ENCODE results near the gene NELL1. TPM values are rescaled to one million over a fixed set of nuclear protein-coding genes. Genes with fewer than 3 reads are reported as not detected.

NELL1 gene
- total and polyA plus RNA-seq, 2 experiments from 2014 or later: not detected

- no peaks in the 10 kb centered on the region for H3K79me2 ChIP-seq (ENCODE audit: insufficient read depth)
- no peak for TF ChIP-seq EZH2 (IDR thresholded peaks at IDR 0.05; ENCODE audit: insufficient read depth, poor library complexity, severe bottlenecking)
- TF ChIP-seq EZH2phosphoT487 (IDR thresholded peaks at IDR 0.05; ENCODE audit: insufficient read depth, low read depth): no peak
- WGBS, 2 experiments (ENCODE audit: low coverage in 1 of 2, low lambda C conversion rate in 2 of 2, missing lambda C conversion rate in 2 of 2): 9 to 10% methylated on average over 1 of the region's 1 CpG
- no peaks in the 10 kb centered on the region for H3K9me2 ChIP-seq (ENCODE audit: insufficient read depth)
- H4K20me1 ChIP-seq (ENCODE audit: insufficient read depth): no peaks in the 10 kb centered on the region
- H3K4me2 ChIP-seq (ENCODE audit: unreplicated experiment): no peak overlapping the region
- H3K27me3 ChIP-seq (replicated peaks; ENCODE audit: insufficient read depth): no peaks in the 10 kb centered on the region
- in situ Hi-C loops (cut with MboI): no loop called here
- H3K36me3 ChIP-seq (ENCODE audit: low read depth): no peaks in the 10 kb centered on the region
- no peaks in the 10 kb centered on the region for H3F3A ChIP-seq (ENCODE audit: insufficient read depth)
- DNase-seq: no peak
- H3K9me3 ChIP-seq (ENCODE audit: low read depth): no peaks in the 10 kb centered on the region
- no peak overlapping the region for H2AFZ ChIP-seq
- no peaks in the 10 kb centered on the region for H3K4me1 ChIP-seq (ENCODE audit: insufficient read depth)
- no peak overlapping the region for H3K9ac ChIP-seq
- H3K27ac ChIP-seq: no peak overlapping the region
- no peak overlapping the region for H3K4me3 ChIP-seq
These were observed 321.1 kb downstream of the NELL1 start for GRCh38 chr11:20990447-20990846.

- Histone ChIP-seq H3K27me3 (replicated peaks; ENCODE audit: insufficient read depth) (no peaks in the 10 kb centered on the region), H3K36me3 (ENCODE audit: low read depth) (no peaks in the 10 kb centered on the region), H3K9me3 (ENCODE audit: low read depth) (no peaks in the 10 kb centered on the region), H3K79me2 (ENCODE audit: insufficient read depth) (no peaks in the 10 kb centered on the region), H4K20me1 (ENCODE audit: insufficient read depth) (no peaks in the 10 kb centered on the region), H3K4me3 (no peak overlapping the region), H3K9ac (no peak overlapping the region), H3K27ac (no peak overlapping the region), H2AFZ (no peak overlapping the region), H3K4me1 (ENCODE audit: insufficient read depth) (no peaks in the 10 kb centered on the region), H3K9me2 (ENCODE audit: insufficient read depth) (no peaks in the 10 kb centered on the region), H3F3A (ENCODE audit: insufficient read depth) (no peaks in the 10 kb centered on the region), H3K4me2 (ENCODE audit: unreplicated experiment) (no peak overlapping the region)
- whole genome bisulfite sequencing, 2 experiments (ENCODE audit: low coverage in 1 of 2, low lambda C conversion rate in 2 of 2, missing lambda C conversion rate in 2 of 2): 16 to 27% methylated on average over 6 of the region's 6 CpGs
- no peak for DNase-seq
- TF ChIP-seq EZH2 (IDR thresholded peaks at IDR 0.05; ENCODE audit: insufficient read depth, poor library complexity, severe bottlenecking): no peak
- TF ChIP-seq EZH2phosphoT487 (IDR thresholded peaks at IDR 0.05; ENCODE audit: insufficient read depth, low read depth): no peak
- in situ Hi-C loops (cut with MboI): no loop called here
These were observed 322.1 kb downstream of the NELL1 start for GRCh38 chr11:20991471-20991870.

- WGBS, 2 experiments (ENCODE audit: low coverage in 1 of 2, low lambda C conversion rate in 2 of 2, missing lambda C conversion rate in 2 of 2): 20 to 21% methylated on average over 3 of the region's 3 CpGs
- no peak for DNase-seq
- H3K4me2 ChIP-seq (ENCODE audit: unreplicated experiment): no peak overlapping the region
- H3K9me3 ChIP-seq (ENCODE audit: low read depth): no peaks in the 10 kb centered on the region
- in situ Hi-C loops (cut with MboI): no loop called here
- TF ChIP-seq EZH2phosphoT487 (IDR thresholded peaks at IDR 0.05; ENCODE audit: insufficient read depth, low read depth) (no peak), EZH2 (IDR thresholded peaks at IDR 0.05; ENCODE audit: insufficient read depth, poor library complexity, severe bottlenecking) (no peak)
- H3K27me3 ChIP-seq (replicated peaks; ENCODE audit: insufficient read depth): no peaks in the 10 kb centered on the region
- no peaks in the 10 kb centered on the region for H3K36me3 ChIP-seq (ENCODE audit: low read depth)
- H2AFZ ChIP-seq: no peak overlapping the region
- H3F3A ChIP-seq (ENCODE audit: insufficient read depth): no peaks in the 10 kb centered on the region
- H3K9me2 ChIP-seq (ENCODE audit: insufficient read depth): no peaks in the 10 kb centered on the region
- no peak overlapping the region for H3K27ac ChIP-seq
- no peaks in the 10 kb centered on the region for H4K20me1 ChIP-seq (ENCODE audit: insufficient read depth)
- H3K4me1 ChIP-seq (ENCODE audit: insufficient read depth): no peaks in the 10 kb centered on the region
- no peak overlapping the region for H3K9ac ChIP-seq
- H3K79me2 ChIP-seq (ENCODE audit: insufficient read depth): no peaks in the 10 kb centered on the region
- no peak overlapping the region for H3K4me3 ChIP-seq
These were observed 337.9 kb downstream of the NELL1 start for GRCh38 chr11:21007297-21007696.

GRCh38 chr11:21018248-21018647 is 348.9 kb downstream of the NELL1 start:
- in situ Hi-C loops (cut with MboI): no loop called here
- Histone ChIP-seq H3K36me3 (ENCODE audit: low read depth) (no peaks in the 10 kb centered on the region), H3K27me3 (replicated peaks; ENCODE audit: insufficient read depth) (no peaks in the 10 kb centered on the region), H3K4me3 (no peak overlapping the region), H3K9me2 (ENCODE audit: insufficient read depth) (no peaks in the 10 kb centered on the region), H3K79me2 (ENCODE audit: insufficient read depth) (no peaks in the 10 kb centered on the region), H3F3A (ENCODE audit: insufficient read depth) (no peaks in the 10 kb centered on the region), H3K9me3 (ENCODE audit: low read depth) (no peaks in the 10 kb centered on the region), H3K9ac (no peak overlapping the region), H3K4me2 (ENCODE audit: unreplicated experiment) (no peak overlapping the region), H2AFZ (no peak overlapping the region), H3K27ac (no peak overlapping the region), H3K4me1 (ENCODE audit: insufficient read depth) (no peaks in the 10 kb centered on the region), H4K20me1 (ENCODE audit: insufficient read depth) (no peaks in the 10 kb centered on the region)
- DNase-seq: no peak
- WGBS, 2 experiments (ENCODE audit: low coverage in 1 of 2, low lambda C conversion rate in 2 of 2, missing lambda C conversion rate in 2 of 2): 11 to 14% methylated on average over 3 of the region's 3 CpGs
- TF ChIP-seq EZH2 (IDR thresholded peaks at IDR 0.05; ENCODE audit: insufficient read depth, poor library complexity, severe bottlenecking) (no peak), EZH2phosphoT487 (IDR thresholded peaks at IDR 0.05; ENCODE audit: insufficient read depth, low read depth) (no peak)

GRCh38 chr11:21026685-21027084 is 357.3 kb downstream of the NELL1 start:
- H3K9ac ChIP-seq: no peak overlapping the region
- H2AFZ ChIP-seq: no peak overlapping the region
- no peaks in the 10 kb centered on the region for H3K9me2 ChIP-seq (ENCODE audit: insufficient read depth)
- H4K20me1 ChIP-seq (ENCODE audit: insufficient read depth): no peaks in the 10 kb centered on the region
- H3K27me3 ChIP-seq (replicated peaks; ENCODE audit: insufficient read depth): no peaks in the 10 kb centered on the region
- in situ Hi-C loops (cut with MboI): no loop called here
- H3K4me1 ChIP-seq (ENCODE audit: insufficient read depth): no peaks in the 10 kb centered on the region
- H3F3A ChIP-seq (ENCODE audit: insufficient read depth): no peaks in the 10 kb centered on the region
- no peak for TF ChIP-seq EZH2phosphoT487 (IDR thresholded peaks at IDR 0.05; ENCODE audit: insufficient read depth, low read depth)
- WGBS, 2 experiments (ENCODE audit: low coverage in 1 of 2, low lambda C conversion rate in 2 of 2, missing lambda C conversion rate in 2 of 2): 5 to 13% methylated on average over 1 of the region's 1 CpG
- no peak for DNase-seq
- H3K36me3 ChIP-seq (ENCODE audit: low read depth): no peaks in the 10 kb centered on the region
- H3K4me3 ChIP-seq: no peak overlapping the region
- H3K4me2 ChIP-seq (ENCODE audit: unreplicated experiment): no peak overlapping the region
- no peaks in the 10 kb centered on the region for H3K9me3 ChIP-seq (ENCODE audit: low read depth)
- no peaks in the 10 kb centered on the region for H3K79me2 ChIP-seq (ENCODE audit: insufficient read depth)
- H3K27ac ChIP-seq: no peak overlapping the region
